ENCODE results near the gene ATAD1.
"Not testable (repeated sequence)": the region's sequence is repeated elsewhere in the genome, so short reads cannot be mapped to it uniquely, and the experiment has no call there.

Gene ATAD1

DNA sequence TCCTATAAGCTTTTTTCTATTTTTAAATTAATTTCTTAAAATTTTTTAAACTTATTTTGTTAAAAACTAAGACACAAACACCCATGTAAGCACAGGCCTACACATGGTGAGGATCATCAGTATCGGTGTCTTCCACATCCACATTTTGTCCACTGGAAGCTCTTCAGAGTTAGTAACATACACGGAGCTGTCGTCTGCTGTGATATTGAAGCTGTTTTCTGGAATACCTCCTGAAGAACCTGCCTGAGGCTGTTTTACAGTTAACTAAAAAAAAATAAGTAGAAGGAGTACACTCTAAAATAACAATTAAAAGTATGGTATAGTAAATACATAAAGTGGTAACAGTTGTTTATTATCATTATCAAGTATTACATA lies 27.6 kb upstream of the ATAD1 start:
- no peak for DNase-seq

DNA sequence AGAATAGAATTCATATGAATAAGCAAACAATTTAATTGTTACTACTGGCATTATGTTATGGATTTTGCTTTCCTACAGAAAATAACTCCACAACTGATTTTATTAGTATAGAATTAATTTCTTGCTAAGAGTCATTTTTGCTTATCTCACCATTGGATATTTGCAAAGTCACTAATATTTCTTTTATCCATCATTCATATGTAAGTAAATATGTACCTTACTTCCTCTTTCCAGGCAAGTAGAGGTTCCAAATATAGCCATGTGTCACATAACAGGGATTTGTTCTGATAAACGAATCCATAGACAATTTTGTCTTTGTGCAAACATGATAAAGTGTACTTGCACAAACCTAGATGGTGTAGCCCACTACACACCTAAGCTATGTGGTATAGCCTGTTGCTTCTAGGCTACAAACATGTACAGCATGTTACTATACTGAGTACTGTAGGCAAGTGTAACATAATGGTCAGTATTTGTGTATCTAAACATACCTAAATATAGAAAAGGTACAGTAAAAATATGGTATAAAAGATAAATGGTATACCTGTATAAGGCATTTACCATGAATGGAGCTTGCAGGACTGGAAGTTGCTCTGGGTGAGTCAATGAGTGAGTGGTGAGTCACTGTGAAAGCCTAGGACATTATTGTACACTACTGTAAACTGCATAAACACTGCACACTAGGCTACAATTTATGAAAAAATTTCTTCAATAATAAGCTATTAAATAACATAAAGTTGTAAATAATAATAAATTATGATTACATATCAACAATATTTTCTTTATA lies 27.0 kb upstream of the ATAD1 start:
- no peak for DNase-seq

GRCh38 chr10:87843714-87844113 lies 25.7 kb upstream of the ATAD1 start:
- no peak for DNase-seq

DNA sequence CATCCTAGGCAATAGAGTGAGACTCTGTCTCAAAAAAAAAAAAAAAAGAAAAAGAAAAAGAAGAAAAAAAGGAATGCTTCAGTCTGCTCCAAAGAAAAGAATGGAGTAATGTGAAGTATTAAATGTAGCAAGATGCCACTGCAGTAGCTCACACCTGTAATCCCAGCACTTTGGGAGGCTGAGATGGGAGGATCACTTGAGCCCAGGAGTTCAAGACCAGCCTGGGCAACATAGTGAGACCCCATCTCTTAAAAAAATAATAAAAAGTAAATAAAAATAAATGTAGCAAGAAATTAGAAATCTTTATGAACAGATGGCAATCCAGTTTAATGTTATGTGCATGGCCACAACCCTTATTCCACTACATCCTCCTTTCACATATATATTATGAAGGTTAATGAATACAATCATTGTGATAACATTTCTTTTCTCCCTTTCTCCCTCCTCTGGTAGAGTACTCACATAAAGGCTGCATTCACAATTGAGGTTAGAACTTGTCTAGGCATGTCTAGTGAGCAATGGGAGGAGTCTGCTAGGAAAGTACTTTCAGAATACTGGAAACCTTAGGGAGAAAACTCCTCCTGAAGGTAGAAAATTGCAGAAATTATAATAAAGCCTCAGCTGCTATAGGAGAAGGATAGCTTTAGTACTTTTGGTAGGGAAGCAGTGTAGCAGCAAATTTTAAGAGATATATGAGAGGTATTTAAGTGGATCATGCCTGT lies 24.9 kb upstream of the ATAD1 start:
- DNase-seq = no peak

GRCh38 chr10:87842220-87842641 lies 24.2 kb upstream of the ATAD1 start:
- DNase-seq = no peak

DNA sequence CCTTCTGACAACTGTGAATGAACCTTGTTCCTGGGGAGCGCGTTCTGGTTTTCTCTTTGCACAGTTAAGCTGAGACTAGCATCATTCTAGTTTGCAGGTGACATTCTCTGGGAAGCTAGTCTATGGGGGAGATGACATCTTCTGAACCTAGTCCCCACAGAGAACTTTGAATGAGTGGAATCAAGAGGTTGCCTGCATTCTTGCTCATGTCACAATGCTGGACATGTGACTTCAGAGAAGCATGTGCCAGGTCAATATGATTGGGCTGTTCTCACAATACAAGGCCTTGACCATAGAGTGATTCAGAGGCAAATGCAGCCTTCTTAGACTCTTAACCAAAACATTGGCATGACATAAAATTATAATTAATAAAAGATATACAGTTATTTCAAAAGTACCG lies 23.2 kb upstream of the ATAD1 start:
- DNase-seq = no peak

DNA sequence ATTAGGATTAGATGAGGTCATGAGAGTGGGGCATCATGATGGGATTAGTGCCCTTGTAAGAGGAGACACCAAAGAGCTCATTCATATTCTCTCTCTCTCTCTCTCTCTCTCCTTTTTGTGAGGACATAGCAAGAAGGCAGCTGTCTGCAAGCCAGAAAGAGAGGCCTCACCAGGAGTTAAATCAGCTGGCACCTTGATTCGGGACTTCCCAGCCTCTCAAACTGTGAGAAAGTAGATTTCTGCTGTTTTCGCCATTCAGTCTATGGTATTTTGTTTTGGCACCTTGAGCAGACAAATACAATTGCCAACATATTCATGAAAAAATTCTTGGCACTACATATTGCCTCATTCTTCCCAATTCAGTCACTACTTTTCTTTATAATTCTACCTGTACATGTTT lies 20.6 kb upstream of the ATAD1 start:
- DNase-seq = no peak

- no peak for DNase-seq
Measured at GRCh38 chr10:87837445-87837844, 19.4 kb upstream of the ATAD1 start.

GRCh38 chr10:87836098-87836497 lies 18.1 kb upstream of the ATAD1 start:
- no peak for DNase-seq

- DNase-seq = no peak
Measured at GRCh38 chr10:87829986-87830729, 12.1 kb upstream of the ATAD1 start.

- not testable (repeated sequence) for DNase-seq
Measured at GRCh38 chr10:87829051-87829450, 11.0 kb upstream of the ATAD1 start.

DNA sequence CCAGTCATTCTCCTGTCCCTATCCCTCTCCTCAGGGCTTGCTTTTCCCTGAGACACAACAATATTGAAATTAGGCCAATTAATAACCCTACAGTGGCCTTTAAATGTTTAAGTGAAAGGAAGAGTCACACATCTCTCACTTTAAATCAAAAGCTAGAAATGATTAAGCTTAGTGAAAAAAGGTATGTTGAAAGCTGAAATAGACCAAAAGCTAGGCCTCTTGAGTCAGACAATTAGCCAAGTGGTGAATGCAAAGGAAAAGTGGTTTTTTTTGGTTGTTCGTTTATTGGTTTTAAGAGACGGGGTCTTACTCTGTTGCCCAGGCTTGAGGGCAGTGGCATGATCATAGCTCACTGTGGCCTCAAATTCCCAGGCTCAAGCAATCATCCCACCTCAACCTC lies 9.7 kb upstream of the ATAD1 start:
- no peak for DNase-seq

GRCh38 chr10:87826653-87827052 lies 8.6 kb upstream of the ATAD1 start:
- no peak for DNase-seq

- DNase-seq = no peak
Measured at GRCh38 chr10:87819289-87819585, 1.2 kb upstream of the ATAD1 start.

DNA sequence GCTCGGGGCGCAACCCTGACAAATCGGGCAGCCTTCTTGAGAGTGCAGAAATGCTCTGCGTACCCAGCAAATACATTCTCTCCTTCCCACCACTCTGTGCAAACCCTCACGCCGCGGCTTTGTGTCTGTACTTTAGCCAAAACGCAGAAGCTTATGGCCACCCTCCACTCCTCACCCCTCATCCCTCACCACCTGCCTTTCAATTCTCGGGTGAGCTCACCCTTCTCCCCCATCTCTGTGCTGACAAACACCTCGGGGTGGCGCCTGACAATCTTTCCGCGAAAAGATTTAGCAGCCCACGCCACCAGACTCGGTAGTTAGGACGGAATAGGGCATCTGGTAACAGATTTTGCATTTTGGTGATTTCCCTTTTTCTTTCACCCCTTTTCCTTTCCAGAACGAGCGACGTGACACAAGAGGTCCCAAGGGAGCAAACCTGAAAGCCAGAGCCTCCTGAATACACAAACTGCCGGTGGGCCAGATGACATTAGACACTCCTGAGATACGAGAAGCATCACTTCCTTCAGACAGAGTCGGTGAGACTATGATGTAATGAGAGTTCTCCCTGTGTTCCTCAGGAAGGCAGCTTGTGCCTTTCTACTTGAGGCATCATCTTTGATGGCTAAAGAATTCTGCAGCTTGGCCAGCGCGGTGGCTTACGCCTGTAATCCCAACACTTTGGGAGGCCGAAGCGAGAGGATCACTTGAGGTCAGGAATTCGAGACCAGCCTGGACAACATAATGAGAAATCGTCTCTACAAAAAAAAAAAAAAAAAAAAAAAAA lies 671 bp upstream of the ATAD1 start:
- peak; percentile 61 for DNase-seq

DNA sequence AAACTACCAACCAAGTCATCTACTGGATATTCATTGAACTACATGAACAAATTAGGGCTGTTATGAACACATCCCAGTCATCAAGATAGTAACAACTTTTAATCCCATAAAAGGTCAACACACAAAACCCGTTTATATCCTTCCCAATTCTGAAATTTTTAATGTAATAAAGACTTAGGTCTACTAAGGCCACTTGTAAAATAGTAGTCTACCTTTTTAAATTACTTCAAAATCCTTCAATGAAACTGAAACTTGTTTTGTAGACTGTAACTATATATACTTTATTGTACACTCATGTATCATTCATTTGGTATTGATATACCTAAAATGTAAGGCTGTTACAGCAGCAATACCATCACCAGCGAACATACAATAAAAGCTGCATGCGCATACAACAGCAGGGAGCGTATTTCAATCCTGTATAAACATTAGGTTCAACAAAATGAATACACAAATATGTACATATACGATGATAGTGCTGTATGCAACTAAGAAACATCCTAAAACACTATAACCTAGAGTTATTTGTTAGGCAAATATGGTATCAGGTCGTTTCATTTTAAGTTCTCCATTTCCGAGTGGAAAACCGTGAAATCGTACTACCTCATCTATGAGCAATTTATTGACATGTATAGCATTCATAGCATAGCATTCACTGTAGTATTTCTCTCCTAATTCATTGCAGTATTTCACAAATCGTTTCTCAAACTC lies 973 bp downstream of the ATAD1 start:
- DNase-seq = no peak

- DNase-seq = no peak
Measured at GRCh38 chr10:87816163-87816897, 1.7 kb downstream of the ATAD1 start.

DNA sequence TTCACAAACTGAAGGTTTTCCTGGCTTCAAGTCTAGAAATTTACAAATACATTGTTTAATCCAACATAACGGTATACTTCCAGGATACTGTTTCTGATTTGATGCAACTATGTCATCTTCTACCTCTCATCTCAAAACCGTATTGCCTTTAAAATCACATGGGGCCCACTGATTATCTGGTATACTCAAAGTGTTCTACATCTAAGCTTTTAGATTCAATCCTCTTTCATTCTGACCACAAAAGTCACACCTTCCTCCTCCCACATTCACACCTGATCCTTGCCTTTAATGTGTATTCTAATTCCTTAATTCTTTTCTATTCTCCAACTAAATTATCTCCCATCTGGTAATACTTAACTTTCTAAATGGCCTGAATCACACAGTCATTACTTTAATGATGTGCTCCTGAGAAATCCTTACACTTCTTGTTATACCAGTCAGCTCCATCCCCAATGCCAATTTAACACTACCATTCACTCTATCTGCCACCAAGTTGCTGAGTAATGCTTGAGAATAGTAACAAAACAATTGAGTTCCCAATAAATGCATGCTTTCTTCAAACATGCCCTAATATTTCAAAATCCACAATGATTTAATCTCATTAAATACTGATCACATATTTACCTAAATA lies 13.0 kb downstream of the ATAD1 start:
- no peak for DNase-seq

GRCh38 chr10:87803831-87804230 lies 14.2 kb downstream of the ATAD1 start:
- no peak for DNase-seq

- no peak for DNase-seq
Measured at GRCh38 chr10:87803328-87803727, 14.7 kb downstream of the ATAD1 start.

- not testable (repeated sequence) for DNase-seq
Measured at GRCh38 chr10:87801813-87802435, 16.1 kb downstream of the ATAD1 start.
